CD4-positive, alpha-beta T cell treated with Interleukin-2 at 100 ng/mL for 4 hours (primary cell): ENCODE measurements around the gene GRK6.

Experiments used
- DNase-seq: peaks from one replicate; pipeline ENCODE4 v3.0.0-alpha.2; 2020; ENCODE audit warnings: low spot score

GRK6 gene

DNA sequence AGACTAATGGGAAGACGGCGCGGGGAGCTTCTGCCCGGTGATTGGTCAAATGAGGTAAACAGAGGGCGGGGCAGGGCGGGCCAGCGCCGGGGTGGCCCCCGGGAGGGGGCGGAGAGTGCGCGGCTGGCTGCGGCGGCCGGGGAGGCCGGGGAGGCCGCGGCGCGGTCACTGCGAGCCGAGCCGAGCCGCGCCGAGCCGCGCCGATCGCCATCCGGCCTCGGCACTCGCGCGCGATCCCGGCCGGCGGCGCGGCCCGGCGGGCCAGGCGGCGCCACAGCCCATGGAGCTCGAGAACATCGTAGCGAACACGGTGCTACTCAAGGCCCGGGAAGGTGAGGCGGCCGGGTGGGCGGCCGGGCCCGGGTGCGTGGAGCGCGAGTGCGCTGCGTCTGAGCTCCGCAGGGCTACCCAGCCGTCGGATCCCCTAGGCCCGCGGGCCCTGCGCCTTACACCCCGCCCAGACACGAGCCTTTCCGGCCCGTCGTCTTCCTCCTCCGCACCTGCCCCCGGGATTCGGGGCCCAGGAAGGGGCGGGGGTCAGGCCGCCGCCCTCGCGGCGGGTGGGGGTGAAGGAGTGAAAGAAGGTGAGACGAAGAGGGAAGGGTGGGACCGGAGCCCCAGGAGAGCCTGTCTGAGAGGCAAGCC is at the start of gene GRK6:
TSS of gene GRK6 (plus strand) at position 111 of the 645 bp plus-strand sequence. CDS start at position 281, 170 bp downstream.
- peak; percentile 71 for DNase-seq

DNA sequence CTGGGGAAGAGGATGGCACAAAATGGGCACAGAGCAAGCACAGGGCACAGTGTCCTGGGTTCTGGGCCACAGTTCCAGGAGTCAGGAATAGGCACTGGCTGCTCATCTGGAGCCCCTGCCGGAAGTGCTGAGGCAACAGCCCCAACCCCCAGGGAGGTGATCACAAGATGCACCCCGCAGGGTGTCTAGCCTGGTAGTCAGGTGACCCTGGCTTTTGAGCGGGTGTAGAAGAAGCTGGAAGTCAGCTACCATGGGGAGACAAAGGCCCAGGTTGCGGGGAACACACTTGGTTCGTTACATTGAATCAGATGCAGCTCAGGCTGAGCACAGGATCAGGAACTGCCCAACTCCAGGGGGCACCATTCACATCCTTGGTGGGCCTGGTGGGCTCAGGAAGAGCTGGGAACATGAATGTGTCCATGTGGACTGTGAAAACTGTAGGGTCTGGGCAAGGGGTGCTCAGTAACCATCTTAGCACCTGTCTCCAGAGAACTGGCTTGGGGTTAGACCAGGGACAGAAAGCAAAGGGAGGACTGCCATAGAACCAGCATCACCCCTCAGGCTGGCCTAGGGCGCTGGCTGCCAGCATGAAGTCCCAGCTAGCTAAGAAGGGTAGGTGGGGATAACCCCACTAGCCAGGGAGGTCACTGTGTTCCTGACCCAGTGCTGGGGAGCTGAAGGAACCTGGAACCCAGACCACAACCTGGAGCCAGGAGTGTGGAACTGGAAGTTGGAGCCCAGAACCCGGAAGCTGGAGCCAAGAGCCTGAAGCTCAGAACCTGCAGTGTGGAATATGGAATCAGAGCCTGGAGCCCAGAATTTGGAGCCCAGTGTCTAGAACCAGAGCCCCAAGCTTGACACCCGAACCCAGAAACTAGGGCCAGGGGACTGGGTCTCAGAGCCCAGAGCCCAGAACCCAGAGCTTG is 48.4 kb upstream of the GRK6 start:
- no peak for DNase-seq

DNA sequence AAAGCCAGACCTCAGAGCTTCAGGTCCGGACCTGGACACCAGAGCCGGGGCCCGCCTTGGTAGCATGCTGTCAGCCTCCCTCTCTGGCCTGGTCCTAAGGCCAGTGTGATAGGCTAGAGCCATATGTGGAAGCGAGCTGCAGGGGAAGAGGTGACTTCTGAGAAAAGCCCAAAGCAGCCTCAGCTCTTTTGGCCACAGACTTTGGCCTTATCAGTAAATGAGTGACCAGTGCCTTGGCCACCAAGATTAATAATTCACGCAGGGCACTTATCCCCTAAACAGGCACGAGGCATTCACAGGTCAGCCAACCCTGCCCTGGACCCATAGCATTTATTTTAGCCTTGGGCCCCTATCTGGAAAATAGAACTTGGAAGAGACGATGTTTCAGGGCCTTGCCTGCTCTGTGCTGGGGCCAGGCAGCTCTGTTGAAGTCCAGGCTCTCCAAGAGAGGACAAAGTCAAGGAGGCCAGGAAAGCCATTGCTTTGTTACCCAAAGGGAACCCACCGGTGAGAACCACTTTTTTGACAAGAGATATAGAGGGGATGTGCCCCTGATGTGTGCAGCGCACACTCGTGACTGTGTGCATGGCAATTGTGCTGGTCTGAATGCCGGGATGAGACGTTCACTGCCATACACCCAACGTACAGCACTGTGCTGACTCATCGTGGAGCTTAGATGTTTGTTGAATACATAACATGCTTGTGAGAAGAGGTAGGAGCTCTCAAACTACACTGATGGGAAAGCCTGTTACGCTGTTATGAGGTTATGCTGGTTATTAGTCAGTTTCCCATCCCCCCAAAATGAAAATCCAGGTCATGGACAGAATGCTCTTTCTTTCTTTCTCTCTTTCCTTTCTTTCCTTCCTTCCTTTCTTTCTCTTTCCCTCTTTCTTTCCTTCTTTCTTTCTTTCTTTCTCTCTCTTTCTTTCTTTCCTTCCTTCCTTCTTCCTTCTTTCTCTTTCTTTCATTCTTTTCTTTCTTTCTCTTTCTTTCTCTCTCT is 47.3 kb upstream of the GRK6 start:
- DNase-seq: peak; percentile 55

DNA sequence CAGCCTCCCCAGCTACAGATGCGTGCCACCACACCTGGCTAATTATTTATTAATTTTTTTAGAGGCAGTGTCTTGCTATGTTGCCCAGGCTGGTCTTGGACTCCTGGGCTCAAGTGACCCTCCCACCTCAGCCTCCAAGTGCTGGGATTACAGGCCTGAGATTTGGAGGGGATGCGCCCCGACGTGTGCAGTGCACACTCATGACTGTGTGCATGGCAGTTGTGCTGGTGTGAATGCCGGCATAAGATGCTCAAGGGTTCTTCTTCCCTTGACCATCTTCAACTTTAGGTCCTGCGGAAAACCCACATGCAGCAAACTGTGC is 45.7 kb upstream of the GRK6 start:
- no peak for DNase-seq

DNA sequence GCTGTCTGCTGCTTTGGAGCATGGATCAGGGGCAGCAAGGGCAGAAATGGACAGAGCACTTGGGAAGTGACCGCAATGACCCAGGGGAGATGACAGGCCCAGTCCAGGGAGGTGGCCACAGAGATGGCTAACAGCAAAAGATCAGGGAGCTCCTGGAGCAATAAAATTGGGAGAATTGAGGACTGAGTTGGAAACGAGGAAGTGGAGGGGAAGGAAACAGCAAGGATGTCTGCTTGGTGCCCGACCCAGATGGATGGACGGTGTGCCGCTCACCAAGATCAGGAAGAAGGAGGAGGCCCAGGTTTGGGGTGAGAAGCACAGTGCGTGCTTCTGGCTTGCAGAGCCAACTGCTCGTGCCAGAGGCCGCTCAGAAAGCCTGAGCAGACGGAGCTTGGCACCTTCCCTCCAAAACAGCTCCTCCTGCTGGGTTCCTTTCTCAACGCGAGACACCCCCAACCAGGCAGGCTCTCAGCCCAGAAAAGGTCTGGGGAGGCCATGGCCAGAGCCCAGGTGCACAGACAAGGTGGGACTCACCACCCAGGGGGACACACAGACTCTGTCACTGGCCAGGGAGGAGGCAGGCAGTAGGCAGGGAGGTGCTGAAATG is 44.0 kb upstream of the GRK6 start:
- DNase-seq: no peak

DNA sequence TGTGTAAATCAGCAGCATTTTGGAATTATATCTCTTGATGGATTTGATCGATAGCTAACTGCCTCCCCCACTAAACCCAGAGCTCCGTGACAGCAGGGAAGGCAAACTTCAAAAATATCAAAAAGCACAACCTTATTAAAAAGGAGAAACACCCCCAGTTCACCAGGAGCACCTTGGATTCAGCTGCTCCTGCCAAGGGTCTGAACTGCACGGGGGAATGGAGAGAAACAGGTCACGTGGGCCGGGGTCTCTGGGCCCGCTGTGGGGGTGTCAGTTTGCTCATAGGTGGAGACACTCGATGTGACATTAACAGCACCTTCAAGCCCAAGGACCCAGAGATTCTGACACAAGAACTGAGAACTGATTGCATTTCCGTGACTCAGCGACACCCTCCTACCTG is 43.3 kb upstream of the GRK6 start:
- no peak for DNase-seq

DNA sequence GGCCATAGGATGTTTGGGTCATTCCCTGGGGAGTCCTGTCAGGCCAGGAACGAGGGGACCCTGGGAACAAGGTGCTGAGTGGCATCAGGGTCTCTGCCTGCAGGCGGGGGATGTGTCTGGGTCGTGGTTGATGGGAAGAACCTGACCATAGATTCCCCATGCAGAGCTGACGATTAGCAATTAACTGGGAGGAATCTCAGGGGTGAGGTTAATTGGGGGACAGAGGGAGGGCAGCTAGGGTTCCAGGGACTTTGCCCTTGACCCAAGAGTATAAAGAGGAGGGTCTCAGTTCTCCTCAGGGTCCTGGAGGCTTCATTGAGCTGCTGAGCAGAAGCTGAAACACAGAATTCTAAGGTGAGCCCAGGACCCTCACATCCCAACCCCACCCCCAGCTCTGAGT is 42.3 kb upstream of the GRK6 start, which contains the start of gene SLC34A1:
TSS of gene SLC34A1 (plus strand) at position 301 of the 400 bp plus-strand sequence. CDS start 1,308 bp downstream, outside the sequence.
- no peak for DNase-seq

DNA sequence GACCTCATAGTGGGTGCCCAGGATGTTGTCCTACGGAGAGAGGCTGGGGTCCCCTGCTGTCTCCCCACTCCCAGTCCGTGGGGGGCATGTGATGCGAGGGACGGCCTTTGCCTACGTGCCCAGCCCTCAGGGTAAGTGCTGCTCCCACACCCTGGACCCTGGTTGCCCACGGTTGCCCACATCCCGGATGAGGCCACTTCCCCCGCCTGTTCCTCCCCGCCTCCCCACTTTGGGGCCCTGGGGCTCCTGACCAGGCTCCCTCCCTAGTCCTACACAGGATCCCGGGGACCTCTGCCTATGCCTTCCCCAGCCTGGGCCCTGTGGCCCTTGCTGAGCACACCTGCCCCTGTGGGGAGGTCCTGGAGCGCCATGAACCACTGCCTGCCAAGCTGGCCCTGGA is 40.8 kb upstream of the GRK6 start:
- no peak for DNase-seq

DNA sequence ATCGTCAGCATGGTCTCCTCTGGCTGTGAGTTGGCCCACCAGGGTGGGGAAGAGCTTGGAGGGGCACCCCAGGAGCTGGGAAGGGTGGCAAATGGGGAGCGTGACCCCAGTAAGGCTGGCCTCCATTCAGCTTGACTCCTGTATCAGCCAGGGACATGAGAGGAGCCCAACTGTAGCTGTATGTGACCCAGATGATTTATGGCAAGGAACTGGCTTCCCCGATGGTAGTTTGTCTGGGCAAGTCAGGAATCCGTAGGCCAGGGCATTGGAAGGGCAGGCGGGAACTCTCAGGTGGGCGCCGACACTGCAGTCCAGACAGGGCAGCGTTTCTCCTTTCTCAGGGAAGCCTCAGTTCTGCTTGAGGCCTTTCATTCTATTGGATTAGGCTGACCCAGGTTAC is 39.9 kb upstream of the GRK6 start:
- no peak for DNase-seq

DNA sequence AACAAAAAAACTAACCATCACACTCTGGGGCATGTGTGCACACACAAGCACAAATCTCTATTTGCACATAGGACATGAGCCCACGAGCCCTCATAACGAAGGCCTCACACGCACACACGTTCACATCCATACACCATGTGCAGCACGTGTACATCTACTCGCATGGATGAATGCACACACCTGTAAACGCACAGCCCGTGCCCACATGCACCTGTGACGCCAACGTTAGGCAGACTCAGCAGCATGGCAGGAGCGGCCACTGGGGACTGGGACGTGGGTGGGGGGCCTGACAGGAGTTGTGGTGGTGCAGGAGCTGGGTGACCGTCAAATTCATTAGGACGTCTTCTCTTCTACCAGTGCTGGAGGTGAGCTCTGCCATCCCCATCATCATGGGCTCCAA is 39.1 kb upstream of the GRK6 start:
- no peak for DNase-seq

DNA sequence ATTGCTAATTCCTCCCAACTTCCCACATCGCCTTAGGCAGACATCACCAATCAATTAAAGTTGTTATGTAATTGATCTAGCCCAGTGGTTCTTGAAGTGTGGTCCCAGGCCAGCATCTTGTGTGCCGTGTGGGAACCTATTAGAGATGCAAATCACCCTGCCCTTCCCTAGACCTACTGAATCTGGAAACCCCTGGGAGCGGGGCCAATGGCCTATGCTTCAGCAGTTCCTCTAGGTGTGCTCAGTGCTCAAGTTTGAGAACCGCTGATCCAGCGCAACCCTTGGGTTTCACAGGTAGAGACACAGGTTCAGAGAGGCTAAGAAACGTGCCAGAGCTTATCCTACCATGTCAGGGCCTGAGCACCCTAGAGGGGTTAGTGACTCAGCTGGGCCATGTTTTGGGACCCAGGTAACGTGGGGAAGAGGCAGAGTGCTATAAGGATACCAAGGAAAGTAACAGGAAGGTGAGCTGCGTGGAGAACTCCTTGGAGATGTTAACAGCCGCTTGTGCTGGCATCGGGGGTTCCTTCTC is 37.9 kb upstream of the GRK6 start:
- DNase-seq: no peak

DNA sequence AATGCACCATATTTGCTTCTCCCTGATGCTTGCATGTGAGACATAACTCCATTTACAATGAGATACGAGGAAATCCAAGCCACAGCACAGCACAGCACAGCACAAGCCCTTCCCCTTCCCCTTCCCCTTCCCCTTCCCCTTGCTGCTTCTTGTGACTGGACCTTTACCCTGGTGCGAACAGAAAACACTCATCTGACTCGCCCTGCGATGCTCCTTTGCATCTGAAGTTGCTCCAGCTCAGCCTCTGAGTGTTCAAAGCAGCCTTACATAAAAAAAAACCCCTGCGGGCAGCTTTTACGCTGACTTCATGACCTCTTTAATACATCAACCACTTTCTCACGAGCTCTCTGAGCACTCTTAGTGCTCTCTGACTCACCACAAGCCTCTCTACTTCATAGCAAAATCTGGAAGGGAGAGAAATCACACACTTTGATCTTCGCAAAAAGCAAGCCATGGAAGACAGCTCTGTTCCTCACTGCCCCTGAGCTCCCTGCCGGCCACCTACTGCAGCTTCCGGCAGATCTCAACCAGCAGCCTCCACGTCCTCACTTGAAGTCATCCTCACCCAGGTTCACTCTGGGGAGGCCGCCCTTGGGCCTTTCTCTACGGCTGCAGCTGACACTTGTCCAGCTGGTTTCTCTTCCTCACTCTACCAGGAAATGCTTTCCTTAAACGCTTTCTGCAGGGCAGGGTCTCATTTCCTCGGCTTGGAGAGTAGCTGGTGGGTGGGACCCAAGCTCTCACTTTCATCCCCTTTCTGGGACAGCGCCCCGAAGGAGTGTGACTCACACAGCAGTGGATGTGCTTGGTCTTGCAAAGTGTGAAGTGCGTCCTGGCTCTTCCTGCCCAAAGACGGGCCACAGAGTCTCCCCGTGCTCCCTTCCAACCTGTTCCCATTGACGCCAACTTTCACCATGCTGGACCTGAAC is 37.0 kb upstream of the GRK6 start:
- peak; percentile 87 for DNase-seq

DNA sequence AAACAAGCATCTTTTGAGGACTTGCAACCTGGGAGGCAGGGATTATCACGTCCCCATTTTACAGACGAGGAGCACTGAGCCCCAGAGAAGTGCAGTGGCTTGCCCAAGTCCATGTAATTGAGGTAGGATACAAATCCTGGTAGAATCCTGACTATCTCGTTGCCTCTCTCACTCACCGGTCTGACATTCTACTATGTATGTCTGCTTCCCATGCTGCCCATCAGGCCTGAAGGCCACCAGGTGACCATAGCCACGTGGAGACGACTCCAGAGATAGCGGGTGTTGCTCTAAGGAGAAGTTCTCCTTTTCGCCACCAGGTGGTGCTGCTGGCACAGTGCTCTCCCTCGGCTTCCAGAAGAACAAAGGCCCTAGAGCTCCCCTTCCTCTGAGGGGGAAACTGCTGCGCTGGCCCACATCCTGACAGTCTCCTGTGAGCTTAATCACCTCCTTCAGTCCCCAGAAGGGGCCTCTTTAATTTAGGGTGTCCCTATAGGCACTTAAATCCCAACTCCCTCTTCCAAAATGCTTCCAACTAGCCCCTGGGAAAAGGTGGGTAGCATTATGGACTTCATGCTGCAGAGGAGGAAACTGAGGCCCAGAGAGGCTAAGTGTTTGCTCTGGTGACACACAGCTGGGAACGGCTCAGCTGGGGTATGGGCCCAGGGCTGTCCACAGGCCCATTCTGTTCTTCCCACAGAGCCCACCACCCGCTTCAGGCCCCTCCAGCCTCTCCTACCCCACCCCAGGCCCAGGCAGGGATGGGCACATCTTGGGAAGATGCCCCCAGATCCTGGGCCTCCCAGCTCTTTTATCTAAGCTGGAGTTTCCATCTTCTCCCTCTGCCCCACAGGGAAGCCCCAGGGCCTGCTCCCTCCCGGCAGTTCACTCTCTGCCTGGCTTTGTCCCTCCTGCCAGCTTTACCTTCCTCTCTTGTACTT is 35.8 kb upstream of the GRK6 start:
- peak; percentile 92 for DNase-seq

DNA sequence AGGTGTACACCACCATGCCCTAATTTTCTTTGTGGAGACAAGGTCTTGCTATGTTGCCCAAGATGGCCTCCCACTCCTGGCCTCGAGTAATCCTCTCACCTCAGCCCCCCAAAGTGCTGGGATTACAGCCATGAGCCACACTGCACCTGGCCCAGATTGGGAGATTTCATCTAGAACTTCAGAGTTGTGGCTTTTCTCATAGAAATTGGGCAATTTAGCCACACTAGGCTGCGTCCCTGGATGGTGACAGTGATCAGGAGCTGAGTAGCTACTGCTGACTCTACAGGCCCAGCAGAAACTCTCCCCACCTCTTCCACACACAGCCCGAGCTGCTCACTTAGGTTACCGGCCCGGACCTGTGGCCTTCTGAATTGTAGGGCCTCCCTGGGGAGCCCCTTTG is 33.7 kb upstream of the GRK6 start:
- no peak for DNase-seq

DNA sequence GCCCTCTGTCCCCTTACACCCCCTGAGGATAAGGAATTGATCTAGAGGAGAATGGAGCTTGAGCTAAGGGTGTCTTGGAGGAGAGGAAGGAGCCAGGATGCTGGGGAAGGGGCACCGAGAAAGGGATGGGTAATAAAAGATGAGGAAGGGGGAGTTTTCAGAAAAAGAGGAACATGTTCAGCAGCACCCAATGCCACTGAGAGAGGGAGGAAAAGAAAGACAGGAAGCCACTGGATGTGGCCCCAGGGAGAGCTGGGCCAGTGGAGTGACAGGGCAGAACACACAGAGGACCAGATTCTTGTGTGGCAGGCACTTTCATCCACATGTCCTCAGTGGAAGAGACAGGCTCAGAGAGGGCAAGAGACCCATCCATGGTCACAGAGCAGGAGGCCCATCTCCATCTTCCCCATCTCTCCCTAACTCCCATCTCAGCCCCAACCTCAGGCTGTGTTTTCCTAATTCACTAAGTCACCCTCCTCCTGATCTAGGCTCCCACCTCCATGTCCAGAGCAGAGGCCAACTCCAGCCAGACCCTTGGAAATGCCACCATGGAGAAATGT is 33.2 kb upstream of the GRK6 start:
- DNase-seq: no peak

DNA sequence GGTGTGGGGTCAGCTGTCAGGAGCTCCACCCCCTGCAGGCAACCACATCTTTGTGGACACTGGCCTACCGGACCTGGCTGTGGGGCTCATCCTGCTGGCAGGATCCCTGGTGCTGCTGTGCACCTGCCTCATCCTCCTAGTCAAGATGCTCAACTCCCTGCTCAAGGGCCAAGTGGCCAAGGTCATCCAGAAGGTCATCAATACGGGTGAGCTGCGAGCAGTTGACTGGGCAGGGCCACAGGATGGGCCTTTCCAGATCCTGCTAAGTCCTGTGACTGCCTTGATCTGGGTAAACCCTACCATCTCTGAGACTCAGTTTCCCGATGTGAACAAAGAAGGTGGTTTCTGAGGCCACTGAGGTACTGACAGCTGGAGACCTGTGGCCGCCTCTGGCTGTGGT is 32.5 kb upstream of the GRK6 start:
- no peak for DNase-seq

DNA sequence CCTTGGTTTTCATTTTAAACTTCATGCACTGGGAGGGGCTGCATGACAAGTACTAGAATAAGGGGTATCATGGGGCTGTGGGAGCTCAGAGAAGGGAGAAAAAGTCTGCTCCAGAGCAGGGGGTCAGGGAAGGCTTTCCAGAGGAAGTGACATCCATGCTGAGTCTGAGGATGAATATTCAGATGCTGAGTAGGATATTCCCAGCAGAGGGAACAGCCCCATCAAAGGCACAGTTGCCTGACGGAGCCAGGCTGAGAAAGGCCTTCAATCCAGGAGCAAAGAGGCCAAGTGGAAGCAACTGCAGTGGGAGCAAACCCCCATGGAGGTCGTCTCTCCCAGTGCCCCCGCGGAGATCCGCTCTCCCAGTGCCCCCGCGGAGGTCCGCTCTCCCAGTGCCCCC is 30.4 kb upstream of the GRK6 start:
- no peak for DNase-seq

DNA sequence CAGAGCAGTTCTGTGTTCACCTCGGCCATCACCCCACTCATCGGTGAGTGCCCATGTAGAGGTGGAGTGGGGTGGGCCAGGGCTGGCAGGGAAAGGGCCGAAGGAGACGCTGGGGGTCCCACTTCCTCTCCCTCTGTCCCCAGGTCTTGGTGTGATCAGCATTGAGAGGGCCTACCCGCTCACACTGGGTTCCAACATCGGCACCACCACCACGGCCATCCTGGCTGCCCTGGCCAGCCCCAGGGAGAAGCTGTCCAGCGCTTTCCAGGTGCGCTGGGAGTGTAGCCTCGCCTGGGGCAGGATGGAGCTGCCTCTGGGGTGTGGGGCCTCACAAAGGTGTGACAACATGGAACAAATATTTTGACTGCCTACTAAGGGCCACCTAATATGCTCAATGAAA is 29.7 kb upstream of the GRK6 start:
- no peak for DNase-seq

DNA sequence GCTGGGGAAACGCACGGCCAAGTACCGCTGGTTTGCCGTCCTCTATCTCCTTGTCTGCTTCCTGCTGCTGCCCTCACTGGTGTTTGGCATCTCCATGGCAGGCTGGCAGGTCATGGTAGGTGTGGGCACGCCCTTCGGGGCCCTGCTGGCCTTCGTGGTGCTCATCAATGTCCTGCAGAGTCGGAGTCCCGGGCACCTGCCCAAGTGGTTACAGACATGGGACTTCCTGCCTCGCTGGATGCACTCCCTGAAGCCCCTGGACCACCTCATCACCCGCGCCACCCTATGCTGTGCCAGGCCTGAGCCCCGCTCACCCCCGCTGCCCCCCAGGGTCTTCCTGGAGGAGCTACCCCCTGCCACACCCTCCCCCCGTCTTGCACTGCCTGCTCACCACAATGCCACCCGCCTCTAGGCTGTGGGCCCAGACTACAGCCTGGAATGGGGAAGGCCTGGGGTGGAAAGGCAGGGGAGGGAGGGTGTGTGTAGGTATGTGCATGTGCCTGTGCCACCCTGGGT is 28.5 kb upstream of the GRK6 start:
- DNase-seq: no peak
